ENCODE measurements around the gene XCL1.

GRCh38 chr1:168529518-168529917 lies 46.9 kb upstream of the XCL1 start:
- TF ChIP-seq CTCF (IDR thresholded peaks at IDR 0.05) = no peak
- TF ChIP-seq POLR2A (IDR thresholded peaks at IDR 0.05) = no peak
- TF ChIP-seq POLR2AphosphoS5 (IDR thresholded peaks at IDR 0.05) = no peak

All from breast epithelium (tissue), 3 donors.